NCI-H524 (cell line): ENCODE measurements around the gene UBAP1.
"Not testable (repeated sequence)": the region's sequence is repeated elsewhere in the genome, so short reads cannot be mapped to it uniquely, and the experiment has no call there.

ENCODE experiments used
- DNase-seq, 2 experiments: peaks; one replicate each; lab custom pipeline; 2025; lab: John Stamatoyannopoulos, UW

UBAP1 gene

DNA sequence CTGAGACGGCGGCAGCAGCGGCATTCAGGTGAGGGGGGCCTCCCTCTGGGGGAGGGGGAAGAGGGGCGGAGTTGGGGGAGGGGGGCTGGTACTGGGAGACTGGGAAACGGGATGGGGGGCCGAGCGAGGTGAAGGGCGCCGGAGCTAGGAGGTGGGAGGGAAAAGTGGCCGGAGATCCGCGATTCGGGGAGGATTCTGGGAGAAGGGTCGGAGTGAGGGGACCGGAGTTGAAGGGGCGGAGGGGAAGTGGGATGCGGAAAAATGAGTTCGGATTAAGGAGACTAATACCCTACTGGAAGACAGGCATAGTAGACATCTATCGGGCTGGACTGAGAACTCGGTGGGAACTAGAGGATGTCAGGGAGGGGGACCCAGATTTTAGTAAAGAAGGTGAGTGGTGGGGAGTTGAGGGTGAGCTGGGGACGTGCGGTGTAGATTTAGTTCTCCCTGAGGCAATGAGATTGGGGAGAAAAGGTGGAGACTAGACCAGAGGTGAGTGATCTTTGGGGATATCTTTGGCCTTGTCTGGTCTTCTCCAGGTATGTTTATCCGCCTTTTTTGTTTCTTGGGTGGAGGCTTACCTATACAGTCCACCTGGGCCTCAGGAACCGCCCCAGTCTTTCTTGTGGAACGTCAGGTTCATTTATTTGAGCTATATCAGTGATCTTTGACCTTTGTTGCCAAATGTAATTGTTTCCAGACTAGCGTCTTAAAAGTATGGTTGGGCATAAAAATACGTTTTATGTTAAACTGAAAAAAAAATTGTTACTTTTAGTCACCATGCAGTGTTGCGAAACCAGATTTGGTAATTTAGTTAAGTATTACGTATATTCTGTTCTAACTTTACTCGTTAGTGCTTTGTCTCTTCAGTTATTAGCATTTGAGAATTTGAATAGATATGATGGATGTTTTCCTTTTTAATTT lies 632 bp downstream of the UBAP1 start:
- DNase-seq = peak; percentile 58 to 72

DNA sequence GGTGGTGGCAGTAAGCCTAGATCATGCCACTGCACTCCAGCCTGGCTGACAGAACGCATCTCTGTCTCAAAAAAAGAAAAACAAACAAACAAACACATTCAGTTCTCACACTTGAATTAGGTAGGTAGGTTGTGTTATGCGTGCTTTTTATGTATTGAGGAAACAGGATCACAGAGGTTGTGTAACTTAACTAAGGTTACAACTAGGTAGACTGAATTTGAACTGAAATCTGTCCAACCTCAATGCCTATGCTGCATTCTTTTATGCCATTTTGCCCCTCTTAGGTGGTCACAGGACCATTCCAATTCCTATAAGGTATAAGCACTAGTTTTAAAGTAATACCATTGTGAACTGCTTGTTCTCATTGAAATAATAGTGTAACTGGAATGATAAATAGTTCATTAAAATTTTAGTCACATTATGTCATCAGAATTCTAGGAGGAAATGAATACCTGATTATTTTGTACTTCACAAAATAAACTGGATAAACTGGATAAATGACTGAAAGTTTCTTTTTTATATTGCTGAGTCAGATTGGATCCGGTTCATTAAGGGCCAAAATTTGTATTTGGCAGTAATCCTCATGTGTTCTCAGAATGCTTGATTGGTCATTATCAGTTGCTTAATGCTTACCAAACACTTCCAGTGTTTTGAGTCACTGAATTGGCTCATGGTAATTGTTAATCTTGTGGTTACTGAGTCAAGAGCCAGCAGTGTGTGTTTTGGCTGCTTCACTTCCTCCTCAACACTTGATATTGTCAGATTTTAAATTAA lies 7.1 kb downstream of the UBAP1 start:
- DNase-seq = no peak

DNA sequence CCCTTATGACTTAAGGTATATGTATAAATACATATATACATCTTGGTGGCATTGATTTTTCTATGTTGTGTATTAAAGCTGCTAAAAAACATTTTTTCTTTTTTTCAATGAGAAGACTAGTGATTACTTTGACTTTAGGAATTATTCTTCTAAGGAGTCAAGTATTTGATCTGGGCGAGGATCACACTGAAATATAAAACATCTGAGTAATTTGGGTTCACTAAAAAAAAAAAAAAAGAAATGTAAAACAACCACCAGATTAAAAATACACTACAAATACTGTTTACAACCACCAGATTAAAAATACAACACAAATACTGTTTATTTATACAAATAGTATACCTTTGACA lies 9.0 kb downstream of the UBAP1 start:
- DNase-seq = no peak

DNA sequence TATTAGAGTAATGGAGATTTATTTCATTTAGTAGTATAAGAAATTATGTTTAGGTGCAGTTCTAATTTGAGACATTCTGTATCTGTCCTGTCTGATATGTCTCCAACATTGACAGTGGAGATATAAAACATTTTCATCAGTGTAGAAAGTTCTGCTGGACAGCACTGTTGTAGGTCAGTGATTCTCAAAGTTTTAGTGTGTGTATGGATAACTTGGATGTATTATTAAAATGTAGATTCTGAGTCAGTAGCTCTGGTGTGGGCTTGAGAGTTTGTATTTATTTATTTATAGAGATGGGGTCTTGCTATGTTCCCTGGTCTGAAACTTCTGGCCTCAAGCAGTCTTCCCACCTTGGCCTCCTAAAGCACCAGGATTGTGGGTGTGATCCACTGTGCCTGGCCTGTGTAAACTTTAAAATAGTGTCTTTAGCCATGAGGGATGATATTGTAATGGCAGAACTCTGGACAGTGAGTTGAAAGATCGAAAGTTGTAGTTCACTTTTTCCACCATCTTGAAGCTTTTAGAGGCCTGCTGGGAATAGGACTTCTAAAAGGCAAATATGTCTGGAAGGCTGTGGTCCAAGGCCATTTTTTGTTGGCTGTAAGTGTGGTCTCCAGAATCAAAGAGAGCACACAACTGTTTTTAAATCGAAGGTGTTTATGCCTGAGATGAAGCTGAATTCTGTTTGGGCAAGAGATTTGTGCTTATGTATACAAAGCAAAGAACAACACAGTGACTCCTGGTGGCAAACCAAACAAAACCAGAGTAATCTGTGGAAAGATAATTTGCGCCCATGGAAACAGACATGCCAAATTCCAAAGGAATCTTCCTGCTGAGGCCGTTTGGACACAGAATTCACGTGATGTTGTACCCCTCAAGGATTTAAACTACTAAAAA lies 12.4 kb downstream of the UBAP1 start:
- DNase-seq = no peak

DNA sequence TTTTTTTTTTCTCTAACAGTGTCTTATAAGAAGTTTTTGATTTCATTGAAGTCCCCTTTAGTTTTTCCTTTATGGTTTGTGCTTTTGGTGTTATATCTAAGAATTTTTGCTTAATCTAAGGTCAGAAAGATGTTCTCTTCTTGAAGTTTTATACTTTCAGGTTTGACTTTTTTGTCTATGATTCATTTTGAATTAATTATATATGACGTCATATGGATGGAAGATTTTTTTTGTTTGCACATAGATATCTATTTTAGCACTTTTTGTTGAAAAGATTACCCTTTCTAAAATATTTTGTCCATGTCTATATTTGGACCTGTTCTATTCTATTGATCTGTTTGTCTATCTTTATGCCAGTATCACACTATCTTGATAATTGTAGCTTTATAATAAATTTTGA lies 16.3 kb downstream of the UBAP1 start:
- no peak for DNase-seq

DNA sequence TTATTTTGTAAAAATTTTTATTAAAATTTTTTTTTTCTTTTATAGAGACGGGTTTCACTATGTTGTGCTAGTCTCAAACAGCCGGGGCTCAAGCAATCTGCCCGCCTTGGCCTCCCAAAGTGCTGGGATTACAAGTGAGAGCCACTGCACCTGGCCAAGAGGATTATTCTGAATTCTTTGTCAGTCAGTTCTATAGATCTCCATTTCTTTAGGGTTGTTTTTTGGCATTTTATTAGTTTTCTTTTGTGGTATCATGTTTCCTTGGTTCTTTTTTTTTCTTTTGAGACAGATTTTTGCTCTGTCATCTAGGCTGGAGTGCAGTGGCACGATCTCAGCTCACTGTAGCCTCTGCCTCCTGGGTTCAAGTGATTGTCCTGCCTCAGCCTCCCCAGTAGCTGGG lies 18.4 kb downstream of the UBAP1 start:
- not testable (repeated sequence) for DNase-seq

DNA sequence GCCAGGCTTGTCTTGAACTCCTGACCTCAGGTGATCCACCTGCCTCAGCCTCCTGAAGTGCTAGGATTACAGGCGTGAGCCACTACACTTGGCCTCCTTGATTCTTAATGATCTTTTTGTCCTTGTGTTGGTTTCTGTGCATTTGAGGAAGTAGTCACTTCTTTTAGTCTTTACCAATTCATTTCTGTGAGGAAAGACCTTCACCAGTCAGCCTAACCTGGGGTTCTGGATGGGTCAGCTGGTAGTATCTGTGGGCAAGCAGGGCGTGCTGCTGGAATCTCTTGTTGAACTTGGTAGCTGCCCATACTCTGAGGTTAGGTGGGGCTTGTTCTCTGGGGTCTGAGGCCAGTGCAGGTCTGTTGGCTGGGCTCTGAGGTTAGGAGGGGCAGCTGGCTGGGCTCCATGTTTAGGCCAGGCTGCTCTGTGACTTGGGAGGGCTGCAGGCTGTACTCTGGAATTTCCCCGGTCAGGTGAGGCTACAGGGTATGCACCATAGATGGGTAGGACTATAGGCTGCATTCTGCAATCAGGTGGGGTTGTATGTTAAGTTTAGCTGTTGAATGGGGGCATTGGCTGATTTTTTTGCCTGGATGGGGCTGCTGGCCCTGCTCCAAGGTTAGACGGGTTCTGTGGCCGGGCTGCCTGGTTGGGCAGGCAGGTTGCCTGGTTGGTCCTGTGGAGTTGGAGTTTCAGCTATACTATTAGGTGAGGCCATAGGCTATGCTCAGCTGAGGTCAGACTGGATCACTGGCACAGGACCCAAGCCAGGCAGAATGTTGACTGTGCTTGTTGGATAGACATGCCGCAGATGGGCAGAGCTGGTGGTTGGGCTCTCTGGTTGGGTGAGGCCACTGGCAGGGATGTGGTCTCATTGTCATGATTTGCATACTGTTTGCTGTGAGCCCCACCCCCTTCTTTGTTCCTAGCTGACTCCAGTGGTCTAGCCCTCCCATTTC lies 19.2 kb downstream of the UBAP1 start:
- no peak for DNase-seq

DNA sequence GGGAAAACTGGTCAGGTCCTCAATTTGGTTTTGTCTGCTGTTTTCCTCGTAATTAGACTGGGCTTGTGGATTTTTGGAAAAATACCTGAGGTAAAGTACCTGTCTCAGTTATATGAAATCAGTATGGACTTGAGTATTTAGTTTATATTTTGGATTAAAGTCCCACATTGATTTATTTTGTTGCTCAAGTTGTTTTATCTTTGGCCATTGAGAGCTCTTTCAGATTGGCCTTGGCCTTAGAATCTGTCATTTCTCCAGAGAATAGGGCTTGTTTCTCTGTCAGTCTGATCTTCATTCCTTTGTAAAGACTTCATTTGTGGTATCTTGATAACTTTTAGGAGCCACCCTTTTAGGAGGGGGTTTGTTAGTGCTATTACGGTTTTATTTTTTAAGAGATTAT lies 21.2 kb downstream of the UBAP1 start:
- DNase-seq = no peak

DNA sequence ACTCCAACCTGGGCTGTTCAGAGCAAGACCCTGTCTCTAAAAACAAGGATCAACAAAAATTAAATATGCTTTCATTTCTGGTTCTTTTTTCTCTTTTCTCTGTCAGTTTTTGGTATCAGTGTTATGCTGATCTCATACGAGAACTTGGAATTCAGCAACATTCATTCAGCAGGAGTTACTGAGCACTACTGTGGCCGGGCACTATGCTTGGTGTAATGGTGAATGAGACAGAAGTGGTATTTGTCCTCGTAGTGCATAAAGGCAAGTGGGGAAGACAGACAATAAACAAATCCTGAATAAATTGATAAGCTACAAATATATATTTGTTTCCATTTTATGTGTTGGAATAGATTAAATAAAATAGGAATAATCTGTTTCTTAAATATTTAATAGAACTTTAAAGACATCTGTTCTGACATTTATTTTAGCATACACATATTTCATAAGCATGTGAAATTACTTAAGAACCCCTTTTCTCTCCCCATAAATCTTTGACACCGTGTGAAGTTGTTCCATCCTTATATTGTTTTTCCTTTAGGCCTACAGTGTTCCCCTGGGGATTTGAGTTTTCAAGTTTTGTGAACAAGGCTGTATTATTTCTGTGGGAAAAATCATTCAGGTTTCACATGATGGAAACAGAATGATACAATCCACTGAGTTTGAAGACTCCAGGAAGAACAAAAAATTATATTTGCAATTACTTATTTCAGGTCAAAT lies 24.6 kb downstream of the UBAP1 start:
- no peak for DNase-seq

DNA sequence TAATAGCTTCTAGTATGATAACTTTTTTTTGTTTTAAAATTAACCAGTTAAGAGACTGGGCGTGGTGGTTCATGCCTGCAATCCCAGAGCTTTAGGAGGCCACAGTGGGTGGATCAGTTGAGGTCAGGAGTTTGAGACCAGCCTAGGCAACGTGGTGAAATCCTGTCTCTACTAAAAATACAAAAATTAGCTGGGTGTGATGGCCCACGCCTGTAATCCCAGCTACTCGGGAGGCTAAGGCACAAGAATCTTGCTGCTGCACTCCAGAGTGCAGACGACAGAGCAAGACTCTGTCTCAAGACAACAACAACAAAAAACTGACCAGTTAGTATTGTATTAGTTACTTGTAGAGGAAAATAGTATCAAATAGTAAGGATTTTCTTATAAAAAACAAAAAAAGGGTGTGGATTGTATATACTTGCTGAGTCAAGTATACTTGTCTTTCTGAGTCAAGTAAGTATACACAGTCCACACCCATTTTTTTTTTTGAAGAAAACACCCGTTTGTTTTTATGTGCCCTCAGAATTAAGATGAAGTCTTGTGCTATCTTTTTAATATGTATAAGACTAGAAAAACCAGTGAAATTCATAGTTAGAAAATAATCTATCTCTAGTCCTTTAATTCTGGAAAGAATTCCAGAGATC lies 25.3 kb downstream of the UBAP1 start:
- no peak for DNase-seq

DNA sequence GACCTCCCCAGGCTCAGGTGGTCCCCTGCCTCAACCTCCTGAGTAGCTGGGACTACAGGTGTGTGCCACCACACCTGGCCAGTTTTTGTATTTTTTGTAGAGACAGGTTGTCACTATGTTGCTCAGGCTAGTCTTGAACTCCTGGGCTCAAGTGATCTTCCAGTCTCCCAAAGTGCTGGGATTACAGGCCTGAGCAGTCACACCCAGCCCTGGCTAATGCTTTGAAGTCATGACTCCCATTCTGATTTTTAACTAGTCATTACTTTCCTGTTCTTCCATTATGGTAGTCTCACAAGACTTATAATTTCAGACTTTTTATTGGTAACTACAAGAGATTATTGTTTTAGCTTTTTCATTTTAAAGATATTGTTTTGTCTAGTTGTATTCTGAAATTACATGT lies 26.3 kb downstream of the UBAP1 start:
- no peak for DNase-seq

DNA sequence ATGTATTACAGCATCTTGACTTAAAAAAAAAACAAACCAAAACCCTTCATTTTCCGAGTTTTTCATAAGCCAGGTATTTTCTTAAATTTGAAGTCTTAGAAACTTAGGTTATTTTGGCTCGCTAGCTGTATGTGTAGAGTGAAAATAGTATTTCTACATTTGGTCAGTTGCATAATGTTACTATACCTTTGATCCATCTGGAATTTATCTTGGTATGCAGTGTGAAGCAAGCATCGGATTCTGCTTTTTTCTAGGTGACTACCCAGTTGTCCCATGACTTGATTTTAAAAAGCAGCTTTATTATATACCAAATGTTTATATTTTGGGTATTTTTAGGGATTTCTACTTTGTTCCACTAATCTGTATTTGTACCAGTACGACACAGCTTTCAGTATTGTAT lies 27.7 kb downstream of the UBAP1 start:
- no peak for DNase-seq

DNA sequence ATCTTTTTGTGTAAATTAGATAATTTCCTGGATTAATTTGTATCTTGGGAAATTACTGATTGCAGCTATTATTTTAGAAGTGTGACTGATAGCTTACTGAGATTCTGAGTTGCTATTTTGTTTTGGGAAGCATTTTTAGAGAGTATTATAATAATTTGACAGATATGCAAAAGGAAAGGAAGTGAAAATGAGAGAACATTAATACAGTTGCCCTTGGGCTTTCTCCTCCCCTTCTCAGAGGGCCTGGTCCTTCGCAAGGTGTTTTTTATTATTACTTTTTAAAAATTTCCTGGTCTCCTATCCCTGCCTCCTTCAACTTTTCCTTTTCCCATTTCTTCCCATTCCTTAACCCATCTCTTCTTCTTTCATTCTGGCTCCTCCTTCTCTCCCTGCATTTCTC lies 32.6 kb downstream of the UBAP1 start:
- no peak for DNase-seq

DNA sequence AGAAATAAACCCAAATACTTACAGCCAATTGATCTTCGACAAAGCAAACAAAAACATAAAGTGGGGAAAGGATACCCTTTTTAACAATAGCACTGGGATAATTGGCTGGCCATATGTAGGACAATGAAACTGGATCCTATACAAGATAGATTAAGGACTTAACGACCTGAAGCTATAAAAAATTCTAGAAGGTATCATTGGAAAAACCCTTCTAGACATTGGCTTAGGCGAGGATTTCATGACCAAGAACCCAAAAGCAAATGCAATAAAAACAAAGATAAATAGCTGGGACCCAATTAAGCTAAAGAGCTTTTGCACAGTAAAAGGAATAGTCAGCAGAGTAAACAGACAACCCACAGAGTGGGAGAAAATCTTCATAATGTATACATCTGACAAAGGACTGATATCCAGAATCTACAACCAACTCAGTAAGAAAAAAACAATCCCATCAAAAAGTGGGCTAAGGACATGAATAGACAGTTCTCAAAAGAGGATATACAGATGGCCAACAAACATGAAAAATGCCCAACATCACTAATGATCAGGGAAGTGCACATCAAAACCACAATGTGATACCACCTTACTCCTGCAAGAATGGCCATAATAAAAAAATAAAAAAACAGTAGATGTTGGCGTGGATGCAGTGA lies 35.6 kb downstream of the UBAP1 start:
- DNase-seq = not testable (repeated sequence)

DNA sequence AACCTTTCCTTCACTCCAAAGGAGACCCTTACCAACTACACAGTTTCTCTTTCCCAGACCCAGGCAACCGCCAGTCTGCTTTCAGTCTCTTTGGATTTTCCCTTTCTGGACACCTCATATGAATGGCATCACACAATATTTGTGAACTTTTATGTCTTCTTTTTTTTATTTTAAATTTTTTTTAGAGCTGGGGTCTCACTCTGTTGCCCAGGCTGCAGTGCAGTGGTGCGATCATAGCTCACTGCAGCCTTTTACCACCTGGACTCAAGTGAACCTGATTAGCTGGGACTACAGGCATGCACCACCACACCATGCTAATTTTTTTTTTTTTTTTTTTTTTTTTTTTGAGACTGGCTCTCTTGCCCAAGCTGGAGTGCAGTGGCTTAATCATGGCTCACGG lies 37.5 kb downstream of the UBAP1 start:
- DNase-seq = no peak

DNA sequence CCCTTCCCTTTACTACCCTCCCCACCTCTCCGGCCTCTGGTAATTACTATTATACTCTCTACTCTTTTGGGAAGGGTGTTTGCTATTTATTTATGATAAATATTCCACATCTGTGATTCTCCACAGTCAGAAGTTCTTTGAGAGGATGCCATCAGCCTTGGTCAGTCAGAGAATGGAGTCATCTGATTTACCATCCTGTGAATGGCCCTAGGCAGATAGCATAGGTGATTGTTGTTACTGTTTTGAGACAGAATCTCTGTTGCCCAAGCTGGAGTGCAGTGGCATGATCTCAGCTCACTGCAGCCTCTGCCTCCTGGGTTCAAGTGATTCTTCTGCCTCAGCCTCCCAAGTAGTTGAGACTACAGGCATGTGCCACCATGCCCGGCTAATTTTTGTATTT lies 38.2 kb downstream of the UBAP1 start:
- DNase-seq = not testable (repeated sequence)

DNA sequence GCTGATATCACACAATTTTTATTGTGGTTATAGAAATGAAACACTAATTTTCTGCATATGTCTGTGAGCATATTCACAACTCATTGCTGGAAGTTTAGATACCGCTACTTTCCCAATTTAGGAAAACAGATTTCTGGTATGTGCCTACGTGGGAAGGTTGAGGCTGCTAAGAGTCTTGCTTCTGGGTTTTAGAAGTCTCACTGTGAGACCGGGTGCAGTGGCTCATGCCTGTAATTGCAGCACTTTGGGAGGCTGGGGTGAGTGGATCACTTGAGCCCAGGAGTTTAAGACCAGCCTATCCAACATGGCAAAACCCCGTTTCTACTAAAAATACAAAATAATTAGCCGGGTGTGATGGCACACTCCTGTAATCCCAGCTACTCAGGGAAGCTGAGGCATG lies 39.6 kb downstream of the UBAP1 start:
- DNase-seq = no peak

DNA sequence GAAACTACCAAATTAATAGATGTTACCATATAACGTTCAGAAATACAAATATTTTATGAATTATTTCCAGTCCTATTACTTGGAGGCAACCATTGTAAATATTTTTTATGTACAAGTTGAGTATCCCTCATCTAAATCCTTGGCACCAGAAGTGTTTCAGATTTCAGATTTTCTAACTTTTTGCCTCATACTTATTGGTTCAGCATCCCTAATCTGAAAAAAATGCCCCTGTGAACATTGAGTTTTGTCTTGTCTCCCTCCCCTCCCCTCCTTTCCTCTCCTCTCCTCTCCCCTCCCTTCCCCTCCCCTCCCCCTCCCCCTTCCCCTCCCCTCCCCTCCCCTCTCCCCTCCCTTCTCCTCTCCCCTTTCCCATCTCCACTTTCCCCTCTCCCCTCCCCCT lies 40.6 kb downstream of the UBAP1 start:
- no peak for DNase-seq

DNA sequence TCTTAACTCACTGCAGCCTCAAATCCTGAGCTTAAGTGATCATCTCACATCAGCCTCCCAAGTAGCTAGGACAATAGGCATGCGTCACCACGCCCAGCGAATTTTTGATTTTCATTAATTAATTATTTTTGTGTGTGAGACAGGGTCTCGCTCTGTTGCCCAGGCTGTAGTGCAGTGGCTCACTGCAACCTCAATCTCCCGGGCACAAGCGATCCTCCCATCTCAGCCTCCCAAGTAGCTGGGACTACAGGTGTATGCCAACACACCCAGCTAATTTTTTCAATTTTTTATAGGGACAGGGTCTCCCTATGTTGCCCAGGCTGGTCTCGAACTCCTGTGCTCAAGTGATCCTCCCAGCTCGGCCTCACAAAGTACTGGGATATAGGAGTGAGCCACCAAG lies 41.4 kb downstream of the UBAP1 start:
- no peak for DNase-seq

DNA sequence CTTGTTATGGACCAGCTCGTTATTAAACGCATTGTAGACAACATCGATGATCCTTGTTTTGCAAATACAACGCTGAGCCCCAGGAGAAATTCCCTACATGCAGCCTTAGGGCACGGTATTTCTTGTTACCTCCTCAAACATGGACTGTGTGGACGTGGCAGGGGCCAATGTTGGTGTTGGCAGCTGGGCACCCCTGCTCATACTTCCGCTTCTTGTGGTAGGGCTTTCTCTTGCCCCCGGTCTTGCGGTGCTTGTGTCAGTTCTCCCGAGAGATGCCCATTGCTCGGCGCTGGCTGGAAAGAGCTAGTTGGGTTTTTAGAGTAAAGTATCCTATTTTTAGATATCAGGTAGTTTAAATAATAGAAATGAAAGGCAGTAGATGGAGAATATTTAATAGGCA lies 45.5 kb downstream of the UBAP1 start:
- DNase-seq = no peak
